Measurements from ENCODE around the gene GLS.
A peak's percentile ranks its signal among the peaks of the same experiment; 100 is the strongest.
"Not testable (repeated sequence)": the region's sequence is repeated elsewhere in the genome, so short reads cannot be mapped to it uniquely, and the experiment has no call there.

The GLS gene

DNA sequence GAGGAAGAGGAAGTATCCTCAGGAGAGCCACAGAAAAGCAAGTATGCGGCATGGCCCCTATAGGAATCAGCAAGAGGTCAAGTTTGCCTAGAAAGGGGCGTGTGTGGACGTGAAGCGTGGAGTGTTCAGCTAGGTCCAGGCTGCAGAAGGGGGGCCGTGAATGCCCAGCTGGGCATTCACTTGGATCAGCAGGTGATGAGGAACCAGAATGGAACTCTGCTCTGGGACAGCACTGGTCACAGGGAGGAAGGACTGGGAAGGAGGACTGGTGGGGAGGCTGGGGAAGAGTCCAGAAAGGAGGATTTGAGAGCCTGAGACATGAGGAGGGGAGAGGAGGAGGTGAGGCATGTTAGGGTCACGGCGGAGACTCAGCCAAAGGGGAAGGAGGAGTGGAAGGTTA, 113.5 kb downstream of the GLS start:
- no peak overlapping the region for H2AK5ac ChIP-seq (ENCODE audit: low read length, severe bottlenecking)
- no peak overlapping the region for H2BK12ac ChIP-seq (ENCODE audit: low read length in 2 of 2)
- H4K8ac ChIP-seq (ENCODE audit: low read length): no peak overlapping the region
- no peak overlapping the region for H3K9ac ChIP-seq (ENCODE audit: low read length)
- H3K27ac ChIP-seq (ENCODE audit: low read length, poor library complexity, severe bottlenecking): no peak overlapping the region
- H3K14ac ChIP-seq (ENCODE audit: low read length in 2 of 2): no peak overlapping the region
- H2BK15ac ChIP-seq (ENCODE audit: low read depth, poor library complexity, severe bottlenecking): no peak overlapping the region
- H4K91ac ChIP-seq (ENCODE audit: low read length): no peak overlapping the region
- no peak overlapping the region for H3K4ac ChIP-seq (ENCODE audit: low read depth in 1 of 2, low read length in 2 of 2)
- H3K36me3 ChIP-seq (ENCODE audit: control insufficient read depth in 1 of 2, insufficient read depth in 2 of 2, low read depth in 1 of 2, low read length in 2 of 2): peaks cover 54 to 99% of the 10 kb centered on the region in 2 experiments
- 98% methylated on average over 7 of the region's 7 CpGs for WGBS
- H2AFZ ChIP-seq (ENCODE audit: low read depth, low read length): no peak overlapping the region
- peaks cover 27% of the 10 kb centered on the region for H3K79me1 ChIP-seq (replicated peaks; ENCODE audit: low read length, poor library complexity, severe bottlenecking)
- H3K9me3 ChIP-seq (ENCODE audit: control insufficient read depth, low read length): no peaks in the 10 kb centered on the region
- no peak overlapping the region for H3K23ac ChIP-seq (ENCODE audit: low read length in 2 of 2)
- H2BK5ac ChIP-seq (ENCODE audit: low read depth, low read length, poor library complexity, severe bottlenecking): no peak overlapping the region
- DNase-seq: no peak
- H2BK120ac ChIP-seq (ENCODE audit: low read depth, low read length): no peak overlapping the region
- H3K4me2 ChIP-seq (ENCODE audit: low read length, poor library complexity, severe bottlenecking): no peak overlapping the region
- H3K4me1 ChIP-seq (ENCODE audit: control insufficient read depth, insufficient read depth, low read depth, low read length): no peaks in the 10 kb centered on the region
- no peak overlapping the region for H3K18ac ChIP-seq (ENCODE audit: low read depth in 1 of 2, low read length in 2 of 2)
- H3K4me3 ChIP-seq (ENCODE audit: insufficient read depth in 1 of 2, low read depth in 1 of 2, low read length in 2 of 2): no peak overlapping the region
- H3K27me3 ChIP-seq (ENCODE audit: control insufficient read depth in 1 of 2, insufficient read depth in 1 of 2, low read length in 2 of 2): no peaks in the 10 kb centered on the region

DNA sequence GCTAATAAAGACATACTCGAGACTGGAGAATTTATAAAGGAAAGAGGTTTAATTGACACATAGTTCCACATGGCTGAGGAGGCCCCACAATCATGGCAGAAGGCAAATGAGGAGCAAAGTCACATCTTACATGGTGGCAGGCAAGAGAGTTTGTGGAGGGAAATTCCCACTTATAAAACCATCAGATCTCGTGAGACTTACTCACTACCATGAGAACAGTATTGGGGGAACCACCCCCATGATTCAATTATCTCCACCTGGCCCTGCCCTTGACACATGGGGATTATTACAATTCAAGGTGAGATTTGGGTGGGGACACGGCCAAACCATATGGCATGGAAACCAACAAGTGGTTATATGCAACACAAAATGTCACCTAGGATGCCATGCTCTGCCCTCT, 114.7 kb downstream of the GLS start:
- not testable (repeated sequence) for H3K27me3 ChIP-seq (ENCODE audit: control insufficient read depth in 1 of 2, insufficient read depth in 1 of 2, low read length in 2 of 2); H2AK5ac ChIP-seq (ENCODE audit: low read length, severe bottlenecking); H4K91ac ChIP-seq (ENCODE audit: low read length); H3K4me2 ChIP-seq (ENCODE audit: low read length, poor library complexity, severe bottlenecking); H3K14ac ChIP-seq (ENCODE audit: low read length in 2 of 2); H3K4me3 ChIP-seq (ENCODE audit: insufficient read depth in 1 of 2, low read depth in 1 of 2, low read length in 2 of 2); H2BK15ac ChIP-seq (ENCODE audit: low read depth, poor library complexity, severe bottlenecking); H3K4ac ChIP-seq (ENCODE audit: low read depth in 1 of 2, low read length in 2 of 2); H2BK5ac ChIP-seq (ENCODE audit: low read depth, low read length, poor library complexity, severe bottlenecking); H3K18ac ChIP-seq (ENCODE audit: low read depth in 1 of 2, low read length in 2 of 2); H2AFZ ChIP-seq (ENCODE audit: low read depth, low read length); H3K23ac ChIP-seq (ENCODE audit: low read length in 2 of 2); H3K9me3 ChIP-seq (ENCODE audit: control insufficient read depth, low read length); H2BK120ac ChIP-seq (ENCODE audit: low read depth, low read length); H3K9ac ChIP-seq (ENCODE audit: low read length); H4K8ac ChIP-seq (ENCODE audit: low read length); H3K27ac ChIP-seq (ENCODE audit: low read length, poor library complexity, severe bottlenecking); H2BK12ac ChIP-seq (ENCODE audit: low read length in 2 of 2); H3K4me1 ChIP-seq (ENCODE audit: control insufficient read depth, insufficient read depth, low read depth, low read length); DNase-seq
- Histone ChIP-seq H3K79me1 (replicated peaks; ENCODE audit: low read length, poor library complexity, severe bottlenecking) (peaks cover 25% of the 10 kb centered on the region), H3K36me3 (ENCODE audit: control insufficient read depth in 1 of 2, insufficient read depth in 2 of 2, low read depth in 1 of 2, low read length in 2 of 2) (peaks cover 51 to 99% of the 10 kb centered on the region in 2 experiments)
- WGBS: 100% methylated on average over 3 of the region's 3 CpGs

DNA sequence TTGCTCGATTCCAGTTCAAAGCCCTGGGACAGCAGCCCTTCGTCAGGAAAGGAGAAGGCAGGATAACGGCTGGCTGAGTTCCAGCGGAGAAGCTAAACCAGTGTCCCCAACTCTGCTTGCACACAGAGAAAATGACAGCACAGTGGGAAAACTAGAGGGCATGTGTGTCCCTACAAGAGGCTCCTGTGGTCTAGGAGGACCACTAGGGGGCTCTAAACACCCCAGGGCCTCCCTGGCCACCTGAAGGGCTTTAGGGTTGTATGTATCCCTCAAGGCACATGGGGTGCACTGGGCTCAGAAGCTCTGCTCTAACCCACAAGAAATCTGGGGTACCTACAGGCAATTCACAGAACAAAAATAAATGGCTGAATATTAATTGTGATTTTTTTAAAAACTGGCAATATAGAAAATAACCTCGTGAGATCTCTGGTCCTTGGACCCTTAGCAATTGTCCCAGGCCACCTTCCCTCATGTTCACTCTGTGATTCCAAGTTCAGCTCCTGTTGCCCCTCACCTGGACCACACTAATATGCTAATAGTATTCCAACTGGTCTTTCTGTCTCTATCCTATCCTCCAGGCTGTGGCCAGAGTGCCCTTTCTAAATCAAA, 115.8 kb downstream of the GLS start:
- Histone ChIP-seq H3K4ac (ENCODE audit: low read depth in 1 of 2, low read length in 2 of 2) (no peak overlapping the region), H4K8ac (ENCODE audit: low read length) (no peak overlapping the region), H3K36me3 (ENCODE audit: control insufficient read depth in 1 of 2, insufficient read depth in 2 of 2, low read depth in 1 of 2, low read length in 2 of 2) (peaks cover 49 to 99% of the 10 kb centered on the region in 2 experiments), H3K23ac (ENCODE audit: low read length in 2 of 2) (no peak overlapping the region), H3K4me1 (ENCODE audit: control insufficient read depth, insufficient read depth, low read depth, low read length) (no peaks in the 10 kb centered on the region), H2AFZ (ENCODE audit: low read depth, low read length) (no peak overlapping the region), H2BK15ac (ENCODE audit: low read depth, poor library complexity, severe bottlenecking) (no peak overlapping the region), H3K4me2 (ENCODE audit: low read length, poor library complexity, severe bottlenecking) (no peak overlapping the region), H3K4me3 (ENCODE audit: insufficient read depth in 1 of 2, low read depth in 1 of 2, low read length in 2 of 2) (no peak overlapping the region), H3K14ac (ENCODE audit: low read length in 2 of 2) (no peak overlapping the region), H2AK5ac (ENCODE audit: low read length, severe bottlenecking) (no peak overlapping the region), H3K9me3 (ENCODE audit: control insufficient read depth, low read length) (no peaks in the 10 kb centered on the region), H3K18ac (ENCODE audit: low read depth in 1 of 2, low read length in 2 of 2) (no peak overlapping the region), H4K91ac (ENCODE audit: low read length) (no peak overlapping the region), H2BK120ac (ENCODE audit: low read depth, low read length) (no peak overlapping the region), H3K79me1 (replicated peaks; ENCODE audit: low read length, poor library complexity, severe bottlenecking) (peaks cover 25% of the 10 kb centered on the region), H3K27ac (ENCODE audit: low read length, poor library complexity, severe bottlenecking) (no peak overlapping the region), H3K9ac (ENCODE audit: low read length) (no peak overlapping the region), H3K27me3 (ENCODE audit: control insufficient read depth in 1 of 2, insufficient read depth in 1 of 2, low read length in 2 of 2) (no peaks in the 10 kb centered on the region), H2BK12ac (ENCODE audit: low read length in 2 of 2) (no peak overlapping the region), H2BK5ac (ENCODE audit: low read depth, low read length, poor library complexity, severe bottlenecking) (no peak overlapping the region)
- DNase-seq: peak; percentile 62
- 88% methylated on average over 5 of the region's 5 CpGs for WGBS

DNA sequence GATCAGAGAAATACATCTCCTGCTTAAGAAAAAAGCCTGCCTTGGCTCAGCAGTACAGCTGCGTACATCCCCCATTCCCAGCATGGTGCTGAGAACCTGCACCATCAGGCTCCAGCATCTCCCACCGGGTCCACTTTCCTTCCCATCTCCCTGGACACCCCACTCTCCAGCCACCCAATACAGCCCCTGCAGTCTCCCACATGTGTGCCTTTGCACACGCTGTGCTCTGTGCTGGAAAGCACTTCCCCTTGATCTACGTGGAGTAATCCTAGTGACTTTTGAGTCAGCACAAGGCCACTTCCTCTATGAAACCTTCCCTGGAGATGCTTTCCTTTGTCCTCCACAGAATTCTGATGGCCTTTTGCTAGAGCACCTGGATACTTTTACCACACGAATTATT, 116.3 kb downstream of the GLS start:
- Histone ChIP-seq H3K18ac (ENCODE audit: low read depth in 1 of 2, low read length in 2 of 2) (no peak overlapping the region), H2BK12ac (ENCODE audit: low read length in 2 of 2) (no peak overlapping the region), H3K4me2 (ENCODE audit: low read length, poor library complexity, severe bottlenecking) (no peak overlapping the region), H2BK120ac (ENCODE audit: low read depth, low read length) (no peak overlapping the region), H3K27me3 (ENCODE audit: control insufficient read depth in 1 of 2, insufficient read depth in 1 of 2, low read length in 2 of 2) (no peaks in the 10 kb centered on the region), H3K4me3 (ENCODE audit: insufficient read depth in 1 of 2, low read depth in 1 of 2, low read length in 2 of 2) (no peak overlapping the region), H2AFZ (ENCODE audit: low read depth, low read length) (no peak overlapping the region), H3K36me3 (ENCODE audit: control insufficient read depth in 1 of 2, insufficient read depth in 2 of 2, low read depth in 1 of 2, low read length in 2 of 2) (peaks cover 49 to 99% of the 10 kb centered on the region in 2 experiments), H3K27ac (ENCODE audit: low read length, poor library complexity, severe bottlenecking) (no peak overlapping the region), H3K9ac (ENCODE audit: low read length) (no peak overlapping the region), H3K23ac (ENCODE audit: low read length in 2 of 2) (no peak overlapping the region), H2BK5ac (ENCODE audit: low read depth, low read length, poor library complexity, severe bottlenecking) (no peak overlapping the region), H3K14ac (ENCODE audit: low read length in 2 of 2) (no peak overlapping the region), H3K79me1 (replicated peaks; ENCODE audit: low read length, poor library complexity, severe bottlenecking) (peaks cover 25% of the 10 kb centered on the region), H3K4me1 (ENCODE audit: control insufficient read depth, insufficient read depth, low read depth, low read length) (no peaks in the 10 kb centered on the region), H3K9me3 (ENCODE audit: control insufficient read depth, low read length) (no peaks in the 10 kb centered on the region), H4K8ac (ENCODE audit: low read length) (no peak overlapping the region), H2AK5ac (ENCODE audit: low read length, severe bottlenecking) (no peak overlapping the region), H3K4ac (ENCODE audit: low read depth in 1 of 2, low read length in 2 of 2) (no peak overlapping the region), H2BK15ac (ENCODE audit: low read depth, poor library complexity, severe bottlenecking) (no peak overlapping the region), H4K91ac (ENCODE audit: low read length) (no peak overlapping the region)
- WGBS: 82% methylated on average over 5 of the region's 5 CpGs
- DNase-seq: no peak

Data from mesenchymal stem cell (in vitro differentiated cells and primary cell).